Progenitor cell of endocrine pancreas (in vitro differentiated cells): Measurements from ENCODE around the gene CASKIN1. TPM values are rescaled to one million over a fixed set of nuclear protein-coding genes. Genes with fewer than 3 reads are reported as not detected.

ENCODE experiments used
- DNase-seq: peaks from one replicate; pipeline ENCODE4 v3.0.0; 2021; ENCODE audit warnings: low spot score; ENCODE audit not compliant: unreplicated experiment
- H3K27ac Mint-ChIP-seq: 2 replicates; pipeline ENCODE4 v1.8.0; 2021; ENCODE audit warnings: mild to moderate bottlenecking, moderate library complexity, mixed read lengths
- H3K27me3 Mint-ChIP-seq: 2 replicates; pipeline ENCODE4 v1.8.0; 2021; ENCODE audit warnings: mixed read lengths
- H3K36me3 Mint-ChIP-seq: 2 replicates; pipeline ENCODE4 v1.8.0; 2022; ENCODE audit warnings: mixed read lengths; ENCODE audit not compliant: insufficient read depth
- H3K4me1 Mint-ChIP-seq: 2 replicates; pipeline ENCODE4 v1.8.0; 2021; ENCODE audit warnings: low read depth, mixed read lengths
- H3K4me3 Mint-ChIP-seq: 2 replicates; pipeline ENCODE4 v1.8.0; 2021; ENCODE audit warnings: low read depth, mild to moderate bottlenecking, moderate library complexity, mixed read lengths
- H3K9me3 Mint-ChIP-seq: 2 replicates; pipeline ENCODE4 v1.8.0; 2021; ENCODE audit warnings: low read depth, mixed read lengths
- CTCF ChIP-seq: fragments of 200-600 bp; sonication (generic); IDR thresholded peaks from one replicate; pipeline ENCODE4 v1.5.0; 2021; ENCODE audit warnings: antibody characterized with exemption, mild to moderate bottlenecking; ENCODE audit not compliant: unreplicated experiment
- total RNA-seq: library from RNA; stranded (reverse); gene quantifications from 2 replicates; pipeline ENCODE4 v1.2.1, GENCODE V29; 2021

The CASKIN1 gene
- total RNA-seq, 1 donor from 2014 or later, result 13.1 TPM

GRCh38 chr16:2207872-2208271 is 11.5 kb upstream of the CASKIN1 start:
- Mint-ChIP-seq H3K4me1 (peaks cover 14% of the 10 kb centered on the region), H3K9me3 (no peaks in the 10 kb centered on the region), H3K27ac (no peak overlapping the region), H3K27me3 (no peaks in the 10 kb centered on the region), H3K4me3 (peak overlapping the region; percentile 58), H3K36me3 (peaks cover 4% of the 10 kb centered on the region)
- no peak for DNase-seq
- no peak for TF ChIP-seq CTCF

- Mint-ChIP-seq H3K4me1 (peaks cover 11% of the 10 kb centered on the region), H3K36me3 (peaks cover 4% of the 10 kb centered on the region), H3K27ac (no peak overlapping the region), H3K27me3 (no peaks in the 10 kb centered on the region), H3K4me3 (peak overlapping the region; percentile 75), H3K9me3 (no peaks in the 10 kb centered on the region)
- no peak for TF ChIP-seq CTCF
- no peak for DNase-seq
Observed at GRCh38 chr16:2206780-2207433, 10.5 kb upstream of the CASKIN1 start.

GRCh38 chr16:2206420-2206779 is 10.0 kb upstream of the CASKIN1 start:
- H3K4me1 Mint-ChIP-seq, result peaks cover 11% of the 10 kb centered on the region
- TF ChIP-seq CTCF, result no peak
- H3K9me3 Mint-ChIP-seq, result no peaks in the 10 kb centered on the region
- H3K4me3 Mint-ChIP-seq, result peak overlapping the region; percentile 75
- peaks cover 4% of the 10 kb centered on the region for H3K36me3 Mint-ChIP-seq
- DNase-seq, result no peak
- H3K27me3 Mint-ChIP-seq, result no peaks in the 10 kb centered on the region
- H3K27ac Mint-ChIP-seq, result peak overlapping the region; percentile 16

- Mint-ChIP-seq H3K27ac (peak overlapping the region; percentile 16), H3K4me1 (peaks cover 11% of the 10 kb centered on the region), H3K27me3 (no peaks in the 10 kb centered on the region), H3K4me3 (peak overlapping the region; percentile 75), H3K9me3 (no peaks in the 10 kb centered on the region), H3K36me3 (peaks cover 4% of the 10 kb centered on the region)
- no peak for DNase-seq
- no peak for TF ChIP-seq CTCF
Observed at GRCh38 chr16:2205967-2206313, 9.5 kb upstream of the CASKIN1 start.

- peaks cover 5% of the 10 kb centered on the region for H3K27me3 Mint-ChIP-seq
Observed at GRCh38 chr16:2205104-2205966, 8.9 kb upstream of the CASKIN1 start, which contains the start of gene MLST8. Gene MLST8 (plus strand): TSS chr16:2205454. CDS start chr16:2206086, 632 bp downstream.

More at GRCh38 chr16:2205104-2205966, 8.9 kb upstream of the CASKIN1 start, which contains the start of gene MLST8:
- Mint-ChIP-seq H3K27ac (peak within 1 kb of the TSS; percentile 16), H3K4me3 (peak within 1 kb of the TSS; percentile 80), H3K9me3 (no peaks in the 10 kb centered on the region), H3K36me3 (peaks cover 4% of the 10 kb centered on the region), H3K4me1 (peaks cover 10% of the 10 kb centered on the region)
- DNase-seq, result peak; percentile 78
- TF ChIP-seq CTCF, result peak; percentile 38
